ENCODE data around the gene KIRREL3.

- TF ChIP-seq CTCF (IDR thresholded peaks at IDR 0.05) = no peak
- TF ChIP-seq EP300 (IDR thresholded peaks at IDR 0.05) = no peak
These were observed 29.3 kb downstream of the KIRREL3 start for GRCh38 chr11:126971305-126971704.

Data from ovary (tissue), 3 donors.